NCI-H2107 treated with DMSO at 0.1 percent for 48 hours (cell line): ENCODE data around the gene TMEM17.

Experiments used
- DNase-seq: peaks from one replicate; lab custom pipeline; 2025; ENCODE audit not compliant: unreplicated experiment; lab: John Stamatoyannopoulos, UW

Gene TMEM17

DNA sequence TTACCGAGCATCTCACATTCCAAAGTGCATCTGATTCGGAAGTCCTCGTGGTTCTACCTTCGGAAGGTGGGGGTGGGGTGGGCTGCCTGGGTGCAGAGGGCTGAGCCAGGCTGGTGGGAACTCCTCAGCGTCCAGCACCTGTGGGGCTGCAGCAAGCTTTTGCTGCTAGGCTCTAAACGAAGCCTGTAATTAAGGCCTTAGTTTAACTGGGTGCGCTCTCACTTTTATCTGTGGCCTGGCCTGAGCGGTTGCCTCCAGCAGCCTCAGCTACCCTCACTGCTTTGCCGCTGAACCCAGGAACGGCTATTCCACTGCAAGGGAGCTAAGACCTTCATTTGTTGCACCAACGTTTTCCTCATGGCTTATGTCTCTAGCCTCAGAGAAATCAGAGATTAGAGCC lies 48.4 kb downstream of the TMEM17 start:
- DNase-seq, result no peak

DNA sequence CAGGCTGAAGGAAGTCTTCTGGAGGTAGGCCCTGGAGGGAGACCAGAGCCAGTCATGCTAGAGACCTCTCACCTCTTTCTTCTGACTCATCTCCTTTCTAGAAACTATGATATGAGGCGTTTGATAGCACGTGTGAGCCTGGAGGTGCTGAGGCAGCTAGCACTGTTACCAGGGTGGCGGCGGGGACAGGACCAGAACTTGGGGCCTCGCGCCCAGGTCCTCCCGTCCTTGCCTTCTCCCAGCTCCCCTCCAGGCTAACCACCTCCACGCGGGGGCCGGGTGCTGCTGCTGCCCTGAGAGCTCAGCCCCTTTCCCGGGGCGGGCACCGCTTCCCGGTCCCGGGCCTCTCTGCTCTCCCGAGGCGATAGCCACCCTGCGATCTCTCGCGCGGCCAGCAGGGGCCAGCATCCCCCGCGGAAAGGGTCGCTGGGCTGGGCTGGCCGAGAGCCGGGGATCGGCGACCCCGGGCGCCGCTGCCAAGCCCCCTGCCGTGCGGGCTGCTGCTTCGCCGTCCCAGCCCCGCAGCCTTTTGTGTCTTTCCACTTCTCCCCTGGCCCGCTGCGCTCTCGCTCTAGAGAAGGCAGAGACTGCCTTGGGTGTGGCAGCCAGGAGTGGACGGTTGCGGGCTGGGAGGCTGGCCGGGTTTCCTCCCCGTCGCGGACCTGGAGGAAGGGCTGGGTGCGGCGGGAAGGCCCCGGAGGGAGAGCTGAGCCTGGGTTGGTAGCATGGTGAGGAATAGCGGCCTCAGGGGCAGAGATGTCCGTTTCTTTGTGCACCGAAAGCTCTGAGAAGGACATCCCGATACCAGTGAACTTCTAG lies 49.1 kb downstream of the TMEM17 start:
- DNase-seq, result no peak

DNA sequence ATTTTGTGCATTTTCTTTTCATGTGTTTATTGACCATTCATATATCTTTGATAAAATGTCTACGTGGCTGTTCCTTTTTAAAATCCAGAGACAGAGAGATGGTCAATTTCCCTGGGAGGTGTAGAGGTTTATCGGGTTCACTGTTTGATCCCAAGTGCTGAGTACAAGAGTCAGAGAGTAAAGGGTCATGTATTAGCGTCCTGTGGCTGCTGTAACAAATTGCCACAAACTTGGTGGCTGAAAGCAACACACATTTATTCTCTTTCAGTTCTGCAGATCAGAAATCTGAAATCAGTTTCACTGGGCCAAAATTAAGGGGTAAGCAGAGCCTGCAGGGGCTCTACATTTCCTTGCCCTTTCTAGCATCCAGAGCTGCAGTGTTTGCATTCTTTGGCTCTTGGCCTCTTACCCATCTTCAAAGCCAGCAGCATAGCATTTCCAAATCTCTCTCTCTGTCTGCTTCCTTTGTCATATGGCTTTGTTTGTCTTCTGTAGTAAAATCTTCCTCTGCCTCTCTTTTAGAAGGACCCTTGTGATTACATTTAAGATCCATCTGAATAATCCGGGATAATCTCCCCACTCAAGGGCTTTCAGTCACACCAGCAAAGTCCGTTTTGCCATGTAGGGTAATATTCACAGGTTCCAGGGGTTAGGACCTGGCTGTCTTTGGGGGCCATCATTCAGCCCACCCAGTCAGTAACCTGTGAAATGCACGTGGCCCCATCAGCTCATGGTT lies 49.9 kb downstream of the TMEM17 start:
- no peak for DNase-seq

DNA sequence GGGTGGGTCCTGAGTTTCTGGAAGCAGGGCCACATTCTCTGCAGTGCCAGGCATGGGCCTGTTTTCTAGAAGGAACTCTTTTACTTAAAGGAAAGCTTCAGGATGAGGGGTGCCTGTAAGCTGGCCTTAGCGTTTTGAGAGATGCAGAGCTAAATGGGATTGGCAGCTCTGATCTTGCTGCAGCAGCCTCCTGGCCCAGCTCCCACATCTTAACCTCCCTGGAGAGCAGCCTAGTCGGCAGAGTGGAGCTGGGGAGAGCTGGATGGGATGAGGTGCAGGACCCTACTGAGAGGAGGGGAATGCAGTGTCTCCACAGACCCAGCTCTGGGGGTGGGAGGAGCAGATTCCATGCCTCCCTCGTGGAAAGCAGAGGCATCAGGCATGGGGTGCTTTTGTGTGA lies 52.0 kb downstream of the TMEM17 start:
- no peak for DNase-seq

DNA sequence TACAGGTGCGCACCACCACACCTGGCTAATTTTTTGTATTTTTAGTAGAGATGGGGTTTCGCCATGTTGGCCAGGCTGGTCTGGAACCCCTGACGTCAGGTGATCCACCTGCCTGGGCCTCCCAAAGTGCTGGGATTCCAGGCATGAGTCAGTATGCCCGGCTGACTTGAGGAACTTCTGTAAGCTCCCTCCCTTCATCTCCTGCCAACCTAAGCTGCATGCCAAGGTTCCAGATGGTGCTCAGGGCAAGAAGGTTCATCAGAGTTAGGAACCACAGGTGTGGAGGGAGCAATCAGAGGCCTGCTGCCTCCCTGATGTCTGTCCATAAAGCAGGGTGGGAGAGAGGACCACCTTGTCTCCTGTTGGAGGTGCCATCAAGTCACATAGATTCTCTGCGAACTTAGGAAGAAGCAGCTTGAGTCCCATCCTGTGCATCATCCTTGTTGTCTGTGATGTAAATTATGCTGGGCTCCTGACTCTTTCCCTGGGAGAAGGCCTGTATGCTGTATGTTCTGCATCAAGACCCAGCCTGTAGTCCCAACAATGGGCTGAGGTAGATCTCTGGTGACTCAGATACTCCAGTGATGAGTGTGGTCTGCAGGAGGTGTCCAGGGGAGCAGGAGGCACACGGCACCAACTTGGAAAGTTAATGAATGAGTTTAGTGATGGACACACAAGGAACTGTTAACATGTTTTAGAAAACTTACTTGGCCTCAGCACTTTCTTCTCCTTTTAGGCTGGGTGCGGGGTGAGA lies 53.1 kb downstream of the TMEM17 start:
- DNase-seq, result no peak

DNA sequence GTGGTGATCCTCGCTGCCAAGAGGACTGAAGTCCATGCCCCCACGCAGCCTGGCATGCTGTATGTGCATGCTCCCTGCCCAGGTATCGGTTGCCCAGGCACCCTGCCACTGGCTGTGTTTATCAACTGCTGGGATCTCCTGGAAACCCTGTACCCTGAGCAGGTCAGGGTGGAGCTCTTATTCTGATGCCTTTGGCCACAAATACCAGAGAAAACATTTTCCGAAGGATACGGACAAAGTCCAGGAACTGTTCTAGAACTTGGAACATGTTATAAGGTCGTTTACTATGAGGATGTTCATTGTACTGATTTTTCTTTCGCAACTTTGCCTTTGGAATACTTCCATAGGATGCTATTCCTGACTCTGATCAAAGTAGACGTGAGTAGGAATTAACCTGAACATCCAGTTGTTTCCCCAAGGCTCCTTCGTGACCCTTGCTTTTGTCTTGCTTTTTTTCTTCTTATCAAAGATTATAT lies 55.2 kb downstream of the TMEM17 start:
- DNase-seq, result no peak
